Skeletal muscle satellite cell (primary cell): ENCODE data around the gene MECP2.
A peak's percentile ranks its signal among the peaks of the same experiment; 100 is the strongest.

Source experiments
- H3K27me3 ChIP-seq: 2 replicates; pipeline ENCODE4 v1.7.0; 2013; ENCODE audit warnings: low read length; ENCODE audit not compliant: control insufficient read depth, insufficient read depth
- H3K36me3 ChIP-seq: 2 replicates; pipeline ENCODE4 v1.7.0; 2013; ENCODE audit warnings: mild to moderate bottlenecking, control low read depth, low read length; ENCODE audit not compliant: insufficient read depth
- H3K4me1 ChIP-seq: 2 replicates; pipeline ENCODE4 v1.7.0; 2013; ENCODE audit warnings: low read length; ENCODE audit not compliant: control insufficient read depth, insufficient read depth
- H3K4me2 ChIP-seq: 2 replicates; pipeline ENCODE4 v1.7.0; 2013; ENCODE audit warnings: mild to moderate bottlenecking, low read length
- H3K4me3 ChIP-seq: 2 replicates; pipeline ENCODE4 v1.7.0; 2013; ENCODE audit warnings: low read length
- H3K9ac ChIP-seq: 2 replicates; pipeline ENCODE4 v1.7.0; 2013; ENCODE audit warnings: mild to moderate bottlenecking, low read depth, low read length, moderate library complexity
- H3K9me3 ChIP-seq: replicated peaks from 2 replicates; pipeline ENCODE4 v1.7.0; 2013; ENCODE audit warnings: mild to moderate bottlenecking, control low read depth, low read length

MECP2 gene

GRCh38 chrX:154019633-154020528, 77.6 kb downstream of the MECP2 start, which contains the start of gene IRAK1:
IRAK1 (minus strand) TSS chrX:154019902; CDS start chrX:154019812, 90 bp downstream.
- no peaks in the 10 kb centered on the region for H3K9me3 ChIP-seq
- H3K4me1 ChIP-seq, result peaks cover 32% of the 10 kb centered on the region
- H3K36me3 ChIP-seq, result peaks cover 36% of the 10 kb centered on the region
- H3K4me3 ChIP-seq, result peak within 1 kb of the TSS; percentile 83
- H3K27me3 ChIP-seq, result no peaks in the 10 kb centered on the region
- peak within 1 kb of the TSS; percentile 90 for H3K9ac ChIP-seq
- peak within 1 kb of the TSS; percentile 98 for H3K4me2 ChIP-seq

- no peaks in the 10 kb centered on the region for H3K27me3 ChIP-seq
- H3K4me3 ChIP-seq, result peak overlapping the region; percentile 83
- peak overlapping the region; percentile 90 for H3K9ac ChIP-seq
- peaks cover 32% of the 10 kb centered on the region for H3K4me1 ChIP-seq
- peaks cover 34% of the 10 kb centered on the region for H3K36me3 ChIP-seq
- peak overlapping the region; percentile 98 for H3K4me2 ChIP-seq
- no peaks in the 10 kb centered on the region for H3K9me3 ChIP-seq
These were observed 78.4 kb downstream of the MECP2 start for GRCh38 chrX:154019061-154019621.

GRCh38 chrX:154018518-154019060, 78.9 kb downstream of the MECP2 start:
- peak overlapping the region; percentile 98 for H3K4me2 ChIP-seq
- H3K36me3 ChIP-seq, result peaks cover 36% of the 10 kb centered on the region
- no peaks in the 10 kb centered on the region for H3K27me3 ChIP-seq
- H3K4me3 ChIP-seq, result peak overlapping the region; percentile 83
- H3K9me3 ChIP-seq, result no peaks in the 10 kb centered on the region
- H3K4me1 ChIP-seq, result peaks cover 32% of the 10 kb centered on the region
- peak overlapping the region; percentile 90 for H3K9ac ChIP-seq

- Histone ChIP-seq H3K36me3 (peaks cover 43% of the 10 kb centered on the region), H3K9me3 (no peaks in the 10 kb centered on the region), H3K27me3 (no peaks in the 10 kb centered on the region), H3K4me2 (peak overlapping the region; percentile 98), H3K9ac (peak overlapping the region; percentile 90), H3K4me1 (peaks cover 32% of the 10 kb centered on the region), H3K4me3 (peak overlapping the region; percentile 83)
These were observed 79.6 kb downstream of the MECP2 start for GRCh38 chrX:154017766-154018517.

GRCh38 chrX:154016366-154017076, 81.0 kb downstream of the MECP2 start:
- no peaks in the 10 kb centered on the region for H3K27me3 ChIP-seq
- H3K4me1 ChIP-seq, result peaks cover 27% of the 10 kb centered on the region
- H3K9ac ChIP-seq, result no peak overlapping the region
- H3K9me3 ChIP-seq, result no peaks in the 10 kb centered on the region
- no peak overlapping the region for H3K4me3 ChIP-seq
- H3K4me2 ChIP-seq, result no peak overlapping the region
- peaks cover 57% of the 10 kb centered on the region for H3K36me3 ChIP-seq

- Histone ChIP-seq H3K9ac (no peak overlapping the region), H3K36me3 (peaks cover 63% of the 10 kb centered on the region), H3K4me3 (no peak overlapping the region), H3K4me1 (peaks cover 20% of the 10 kb centered on the region), H3K4me2 (no peak overlapping the region), H3K27me3 (no peaks in the 10 kb centered on the region), H3K9me3 (no peaks in the 10 kb centered on the region)
These were observed 81.8 kb downstream of the MECP2 start for GRCh38 chrX:154015581-154016264.

- H3K4me1 ChIP-seq, result peaks cover 15% of the 10 kb centered on the region
- no peaks in the 10 kb centered on the region for H3K27me3 ChIP-seq
- no peak overlapping the region for H3K4me3 ChIP-seq
- peaks cover 69% of the 10 kb centered on the region for H3K36me3 ChIP-seq
- H3K9me3 ChIP-seq, result no peaks in the 10 kb centered on the region
- H3K4me2 ChIP-seq, result no peak overlapping the region
- no peak overlapping the region for H3K9ac ChIP-seq
These were observed 82.8 kb downstream of the MECP2 start for GRCh38 chrX:154014429-154015380.

- Histone ChIP-seq H3K4me2 (no peak overlapping the region), H3K4me3 (no peak overlapping the region), H3K27me3 (no peaks in the 10 kb centered on the region), H3K4me1 (peaks cover 15% of the 10 kb centered on the region), H3K36me3 (peaks cover 68% of the 10 kb centered on the region), H3K9ac (no peak overlapping the region), H3K9me3 (no peaks in the 10 kb centered on the region)
These were observed 83.7 kb downstream of the MECP2 start for GRCh38 chrX:154013614-154014360.

GRCh38 chrX:154013001-154013421, 84.5 kb downstream of the MECP2 start:
- Histone ChIP-seq H3K27me3 (no peaks in the 10 kb centered on the region), H3K4me1 (peaks cover 12% of the 10 kb centered on the region), H3K4me3 (no peak overlapping the region), H3K9me3 (no peaks in the 10 kb centered on the region), H3K4me2 (no peak overlapping the region), H3K36me3 (peaks cover 61% of the 10 kb centered on the region), H3K9ac (no peak overlapping the region)
